Activated gamma-delta T cell treated with Interleukin-2 at 50 U/mL for 16 hours (primary cell): ENCODE measurements around the gene PTH2R.
"Not testable (repeated sequence)": the region's sequence is repeated elsewhere in the genome, so short reads cannot be mapped to it uniquely, and the experiment has no call there.

Source experiments
- DNase-seq: peaks from one replicate; pipeline ENCODE4 v3.0.0-alpha.2; 2020

PTH2R gene

DNA sequence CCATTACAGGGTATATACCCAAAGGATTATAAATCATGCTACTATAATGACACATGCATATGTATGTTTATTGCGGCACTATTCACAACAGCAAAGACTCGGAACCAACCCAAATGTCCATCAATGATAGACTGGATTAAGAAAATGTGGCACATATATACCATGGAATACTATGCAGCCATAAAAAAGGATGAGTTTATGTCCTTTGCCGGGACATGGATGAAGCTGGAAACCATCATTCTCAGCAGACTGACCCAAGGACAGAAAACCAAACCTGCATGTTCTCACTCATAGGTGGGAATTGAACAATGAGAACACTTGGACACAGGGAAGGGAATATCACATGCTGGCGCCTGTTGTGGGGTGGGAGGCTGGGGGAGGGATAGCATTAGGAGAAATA, 9.8 kb upstream of the PTH2R start:
- not testable (repeated sequence) for DNase-seq

GRCh38 chr2:208399201-208399600, 7.4 kb upstream of the PTH2R start:
- DNase-seq, result no peak

- DNase-seq, result no peak
Measured at GRCh38 chr2:208407667-208408066, 1.1 kb downstream of the PTH2R start.

DNA sequence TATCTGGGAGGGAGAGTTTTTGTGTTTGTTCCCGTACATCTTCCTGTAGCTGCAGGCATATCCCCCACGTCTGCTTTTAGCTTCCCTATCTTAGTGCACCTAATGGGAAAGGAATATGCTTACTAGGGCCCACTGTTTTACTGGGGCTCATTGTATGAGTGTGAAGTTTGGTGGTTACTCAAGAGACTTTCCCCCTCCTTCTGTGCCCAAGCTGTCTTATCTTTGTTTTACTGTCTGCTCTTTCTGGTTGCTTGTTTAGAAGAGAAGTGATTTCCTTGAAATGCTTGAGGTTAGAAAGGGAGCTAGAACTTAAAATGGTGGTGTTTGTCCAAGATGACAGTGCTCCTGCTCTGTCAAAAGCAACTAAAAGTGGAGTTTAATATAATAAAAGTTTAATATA, 7.3 kb downstream of the PTH2R start:
- DNase-seq, result no peak

DNA sequence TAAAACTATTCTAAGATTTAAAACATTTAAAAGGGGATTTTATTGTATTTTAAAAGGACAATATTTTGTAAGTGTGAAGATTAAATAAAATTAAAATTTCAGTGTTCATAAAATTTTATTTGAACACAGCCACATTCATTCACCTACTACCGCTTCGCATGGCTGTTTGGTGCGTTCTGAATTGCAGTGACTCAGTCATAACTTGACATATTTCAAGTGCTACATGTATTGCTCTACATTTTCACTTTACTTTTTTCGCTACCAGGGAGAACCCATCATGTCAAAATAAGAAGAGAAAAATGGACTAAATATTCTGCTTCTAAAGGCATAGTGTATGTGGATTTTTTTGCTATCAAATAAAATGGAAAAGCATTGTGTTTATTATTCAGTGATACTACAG, 8.7 kb downstream of the PTH2R start:
- DNase-seq, result no peak

DNA sequence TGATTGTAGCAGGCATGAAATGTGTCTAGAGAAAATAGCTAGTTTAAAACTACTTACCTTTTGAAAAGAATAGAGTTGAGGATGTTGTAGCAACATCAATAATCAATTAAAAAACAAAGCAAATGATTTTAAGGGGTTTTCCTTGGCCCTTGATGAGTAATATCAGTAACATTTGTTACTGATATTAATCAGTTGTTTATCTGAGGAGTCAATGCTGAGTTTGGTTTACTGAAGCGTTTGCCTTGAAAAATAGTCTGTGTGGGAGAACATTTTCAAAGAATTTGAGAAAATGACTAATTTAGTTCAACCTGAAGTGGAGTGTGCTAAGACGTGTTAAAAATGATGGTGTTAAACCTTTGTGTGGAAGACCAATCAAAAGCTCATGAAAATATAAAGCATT, 9.3 kb downstream of the PTH2R start:
- no peak for DNase-seq

GRCh38 chr2:208426412-208427045, 19.9 kb downstream of the PTH2R start:
- DNase-seq, result no peak

- no peak for DNase-seq
Measured at GRCh38 chr2:208437755-208438154, 31.2 kb downstream of the PTH2R start.

DNA sequence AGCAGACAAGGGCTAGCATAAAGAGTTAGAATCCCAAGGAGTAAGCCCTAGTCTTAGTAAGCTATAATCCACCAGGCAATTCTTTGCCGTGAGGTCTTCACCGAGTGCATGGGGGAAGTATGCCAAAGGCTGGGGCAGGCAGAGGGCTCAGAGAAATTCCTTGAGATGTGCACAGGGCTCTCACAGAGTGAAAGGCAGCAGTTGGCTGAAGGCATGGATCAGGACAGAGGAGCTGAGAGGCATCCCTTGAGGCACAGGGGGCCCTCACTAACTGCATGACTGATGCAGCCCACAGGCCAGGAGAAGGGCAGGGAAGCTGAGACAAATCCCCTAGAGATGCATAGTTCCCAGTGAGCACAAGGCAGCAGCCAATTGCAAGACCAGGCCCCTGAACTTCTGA, 34.1 kb downstream of the PTH2R start:
- no peak for DNase-seq

DNA sequence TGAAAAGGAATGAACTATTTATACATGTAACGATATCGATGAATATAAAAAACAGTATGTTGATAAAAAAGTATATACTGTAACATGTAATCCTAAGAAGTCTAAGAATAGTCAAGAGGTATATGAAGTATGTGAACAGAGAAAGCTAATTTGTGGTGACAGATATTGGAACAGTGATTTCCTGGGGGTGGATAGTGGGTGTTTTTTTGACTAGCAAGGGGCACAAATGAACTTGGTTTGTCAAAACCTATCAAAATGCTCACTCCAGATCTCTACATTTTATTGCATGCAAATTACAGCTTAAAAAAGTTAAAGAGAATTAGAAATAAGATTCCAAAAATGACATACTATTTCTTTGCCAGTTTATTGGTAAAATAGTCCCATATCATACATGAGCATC, 35.4 kb downstream of the PTH2R start:
- DNase-seq, result no peak

GRCh38 chr2:208447447-208447846, 40.9 kb downstream of the PTH2R start:
- DNase-seq, result not testable (repeated sequence)

DNA sequence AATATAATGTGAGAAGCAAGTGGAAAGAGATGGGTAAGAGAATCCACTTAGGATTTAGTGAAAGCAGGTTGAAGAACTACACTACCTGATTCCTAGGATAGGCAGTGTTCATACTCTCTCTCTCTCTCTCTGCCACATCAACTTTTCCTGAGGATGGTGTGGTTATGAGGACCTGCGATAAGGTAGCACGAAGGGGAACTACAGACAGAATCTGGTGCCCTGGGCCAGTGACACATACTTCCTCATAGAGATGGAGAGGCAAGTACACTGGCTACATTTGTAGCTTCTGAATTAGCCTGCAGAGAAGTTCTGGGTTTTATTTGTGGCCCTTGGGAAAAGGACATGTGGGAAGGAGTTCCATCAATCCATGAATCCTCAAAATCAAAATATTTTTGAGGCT, 44.5 kb downstream of the PTH2R start:
- no peak for DNase-seq

GRCh38 chr2:208454861-208455260, 48.3 kb downstream of the PTH2R start:
- DNase-seq, result no peak

- DNase-seq, result no peak
Measured at GRCh38 chr2:208463721-208464120, 57.1 kb downstream of the PTH2R start.

GRCh38 chr2:208464205-208464604, 57.6 kb downstream of the PTH2R start:
- no peak for DNase-seq

DNA sequence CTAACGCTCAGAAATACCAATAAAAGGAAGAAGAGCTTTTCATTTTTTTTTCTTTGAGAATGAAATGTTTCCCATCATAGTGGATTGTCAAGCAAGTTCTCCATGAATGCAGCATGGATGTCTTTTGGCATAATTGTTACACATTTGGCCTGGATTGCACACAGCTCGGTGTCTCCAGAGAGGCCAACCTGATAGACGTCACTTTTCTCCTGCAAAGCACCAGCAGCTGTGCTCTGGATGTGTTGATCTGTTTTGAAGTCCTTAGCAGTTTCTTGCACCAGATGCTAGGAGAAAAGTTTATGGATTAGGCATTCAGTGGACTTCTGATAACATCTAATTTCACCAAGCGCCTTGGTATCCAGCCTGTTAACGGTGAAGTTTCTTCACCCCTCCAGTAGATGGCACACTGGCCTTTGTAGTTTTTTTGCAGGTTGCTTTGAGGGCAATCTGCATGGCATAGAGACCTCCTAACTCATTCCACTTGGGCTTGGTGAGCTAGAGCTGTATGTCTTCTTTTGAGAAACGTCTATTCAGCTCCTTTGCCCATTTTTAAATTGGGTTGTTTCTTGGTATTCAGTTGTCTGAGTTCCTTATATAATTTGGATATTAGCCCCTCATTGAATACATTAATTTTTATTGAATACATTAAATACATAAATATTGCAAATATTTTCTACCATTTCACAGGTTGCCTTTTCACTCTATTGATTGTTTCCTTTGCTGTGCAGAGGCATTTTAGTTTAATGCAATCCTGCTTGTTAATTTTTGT, 59.7 kb downstream of the PTH2R start:
- DNase-seq, result no peak

DNA sequence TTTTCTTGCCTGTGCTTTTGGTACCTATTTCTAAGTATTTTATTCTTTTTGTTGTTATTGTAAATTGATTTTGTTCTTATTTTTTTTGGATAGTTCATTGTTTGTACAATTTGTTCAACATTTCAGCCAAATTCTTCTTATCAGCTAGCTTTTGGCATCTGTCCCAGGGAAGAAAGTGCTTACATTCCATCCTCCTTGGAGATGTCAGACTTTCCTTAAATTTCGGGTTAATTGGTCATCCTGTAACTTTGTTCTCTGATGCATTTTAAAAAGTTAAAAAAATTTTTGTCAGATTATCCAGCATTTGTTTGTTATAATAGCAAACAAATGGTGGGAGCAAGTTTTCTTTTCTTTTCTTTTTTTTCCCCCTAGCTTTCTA, 60.3 kb downstream of the PTH2R start:
- DNase-seq, result no peak

DNA sequence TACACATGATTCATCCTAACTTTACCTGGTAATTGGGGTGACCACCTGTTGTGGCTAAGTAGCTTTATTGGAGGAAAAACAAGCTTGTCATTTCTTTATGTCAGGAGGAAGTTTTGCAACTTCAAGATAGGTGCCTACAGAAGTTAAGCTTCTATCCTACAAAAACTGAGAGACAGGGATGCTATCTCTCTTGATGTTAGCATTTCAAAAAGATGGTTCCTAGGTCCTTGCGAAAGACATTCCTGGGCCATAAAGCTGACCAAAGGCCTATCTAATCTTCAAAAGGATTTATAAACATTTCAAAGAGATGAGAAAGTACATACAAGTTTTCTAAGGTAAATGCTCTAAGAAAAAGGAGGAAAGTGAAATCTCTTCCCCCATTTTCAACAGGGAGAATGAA, 61.0 kb downstream of the PTH2R start:
- DNase-seq, result no peak

DNA sequence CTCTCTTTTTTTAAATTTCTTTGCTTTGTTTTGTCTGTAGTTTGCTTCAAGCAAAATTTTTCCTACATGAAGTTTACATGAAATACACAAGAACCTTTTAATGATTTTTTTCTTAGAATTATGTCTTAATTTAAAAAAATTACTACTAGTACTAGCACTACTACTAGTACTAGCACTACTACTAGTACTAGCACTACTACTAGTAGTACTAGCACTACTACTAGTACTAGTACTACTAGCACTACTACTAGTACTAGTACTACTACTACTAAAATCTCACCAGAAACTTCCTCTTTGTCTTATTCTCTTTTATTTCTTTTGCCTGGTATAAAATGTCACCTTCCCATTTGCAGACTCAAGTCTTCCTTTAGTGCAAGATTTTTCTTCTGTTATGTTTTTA, 71.1 kb downstream of the PTH2R start:
- no peak for DNase-seq

- no peak for DNase-seq
Measured at GRCh38 chr2:208479342-208479741, 72.8 kb downstream of the PTH2R start.

GRCh38 chr2:208481945-208482344, 75.4 kb downstream of the PTH2R start:
- not testable (repeated sequence) for DNase-seq

GRCh38 chr2:208482453-208483015, 75.9 kb downstream of the PTH2R start:
- not testable (repeated sequence) for DNase-seq

DNA sequence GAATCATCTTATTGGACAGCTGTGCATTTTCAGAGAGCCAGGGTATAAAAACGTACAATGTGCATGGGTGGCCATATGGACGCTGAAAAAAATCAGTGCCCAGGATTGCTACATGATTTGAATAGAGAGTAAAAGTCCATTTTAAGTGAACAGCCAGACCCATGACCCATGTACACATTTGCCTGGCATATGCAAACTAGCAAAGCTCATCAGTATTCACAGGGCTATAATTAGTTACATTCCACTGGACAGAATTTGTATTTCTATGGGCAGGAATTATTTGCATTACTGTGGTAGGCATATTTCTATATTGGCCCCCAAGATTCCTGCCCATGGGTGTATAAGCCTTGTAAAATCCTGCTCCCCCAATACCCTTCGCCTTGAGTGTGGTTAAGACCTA, 78.8 kb downstream of the PTH2R start:
- DNase-seq, result no peak
